CD4-positive, alpha-beta memory T cell (primary cell): ENCODE data around the gene RNF151. TPM values are rescaled to one million over a fixed set of nuclear protein-coding genes. Genes with fewer than 3 reads are reported as not detected.

Experiments
- CTCF ChIA-PET: fragments of 350-600 bp; sonication (Branson Sonifier 250); formaldehyde crosslinking; loops from one replicate; lab custom pipeline; 2021; ENCODE audit warnings: inconsistent platforms; ENCODE audit not compliant: partially characterized antibody; lab: Charles Lee
- POLR2A ChIA-PET: fragments of 350-600 bp; sonication (Branson Sonifier 250); formaldehyde crosslinking; loops from one replicate; lab custom pipeline; 2021; ENCODE audit not compliant: partially characterized antibody; lab: Charles Lee
- DNase-seq, 5 donors: peaks; one replicate each; pipeline versions ENCODE4 v3.0.0 to v3.0.0-alpha.2; 2020 to 2022; ENCODE audit warnings: mixed read lengths in 1 of 5
- H3K27ac ChIP-seq: one replicate; pipeline ENCODE4 v1.7.0; 2013; ENCODE audit warnings: low read depth, low read length
- H3K27me3 ChIP-seq: 2 replicates; pipeline ENCODE4 v1.7.0; 2013; ENCODE audit warnings: mild to moderate bottlenecking, low read length, moderate library complexity; ENCODE audit not compliant: insufficient read depth
- H3K36me3 ChIP-seq: 2 replicates; pipeline ENCODE4 v1.7.0; 2013; ENCODE audit warnings: mild to moderate bottlenecking, low read length, moderate library complexity; ENCODE audit not compliant: insufficient read depth
- H3K4me1 ChIP-seq: 2 replicates; pipeline ENCODE4 v1.7.0; 2013; ENCODE audit warnings: mild to moderate bottlenecking, low read length, moderate library complexity; ENCODE audit not compliant: insufficient read depth
- H3K4me3 ChIP-seq, 2 donors: one replicate each; pipeline ENCODE4 v1.7.0; 2013; ENCODE audit warnings: low read length in 2 of 2, mild to moderate bottlenecking in 1 of 2
- H3K9me3 ChIP-seq, 2 donors: one replicate each; pipeline ENCODE4 v1.7.0; 2013; ENCODE audit warnings: low read length in 2 of 2, control low read depth in 1 of 2; ENCODE audit not compliant: control insufficient read depth in 1 of 2
- H3K27ac Mint-ChIP-seq, 7 donors: one replicate each; pipeline ENCODE4 v1.8.0; 2020 to 2021; ENCODE audit warnings: mixed read lengths in 7 of 7, mild to moderate bottlenecking in 6 of 7, inconsistent platforms in 3 of 7, moderate library complexity in 3 of 7
- H3K27me3 Mint-ChIP-seq, 2 donors: one replicate each; pipeline ENCODE4 v1.8.0; 2020 to 2021; ENCODE audit warnings: mixed read lengths in 2 of 2
- H3K36me3 Mint-ChIP-seq, 2 donors: one replicate each; pipeline ENCODE4 v1.8.0; 2020 to 2021; ENCODE audit warnings: mixed read lengths in 2 of 2, inconsistent platforms in 1 of 2, mild to moderate bottlenecking in 1 of 2
- H3K4me1 Mint-ChIP-seq, 4 donors: one replicate each; pipeline ENCODE4 v1.8.0; 2020 to 2021; ENCODE audit warnings: mixed read lengths in 4 of 4, mild to moderate bottlenecking in 1 of 4
- H3K4me3 Mint-ChIP-seq, 8 donors: one replicate each; pipeline ENCODE4 v1.8.0; 2020 to 2021; ENCODE audit warnings: mixed read lengths in 8 of 8, mild to moderate bottlenecking in 7 of 8, moderate library complexity in 6 of 8, inconsistent platforms in 3 of 8
- H3K9me3 Mint-ChIP-seq, 8 donors: one replicate each; pipeline ENCODE4 v1.8.0; 2020 to 2021; ENCODE audit warnings: mixed read lengths in 8 of 8, mild to moderate bottlenecking in 5 of 8, inconsistent platforms in 3 of 8, moderate library complexity in 1 of 8
- intact Hi-C: fragments of 100-400 bp; cut with micrococcal nuclease; formaldehyde crosslinking; loops from one replicate; pipeline ENCODE4 v1.15.1; 2023
- polyA plus RNA-seq, 2 donors: library from polyadenylated mRNA; unstranded; fragments of 300-500 nt; fragmentation: Illumina TruSeq; gene quantifications; one replicate each; pipeline ENCODE4 v1.2.3, GENCODE V29; 2021
- total RNA-seq, 2 experiments: library from RNA; stranded (reverse); gene quantifications; one replicate each; pipeline ENCODE4 v1.2.3, GENCODE V29; 2021

Gene RNF151
- total and polyA plus RNA-seq, 4 experiments from 2014 or later, result not detected

- intact Hi-C loops, result loop anchor here (1.0 to 10.0 kb wide), 4 partner anchors 66 to 625 kb away; partner anchors contain the start of genes MRPS34 and UBE2I
- Mint-ChIP-seq H3K27ac (no peak overlapping the region), H3K4me3 (peak overlapping the region in 4 of 8 donors; percentile 39 to 68 (median 52)), H3K4me1 (peaks cover 2 to 4% (median 4%) of the 10 kb centered on the region in 4 donors), H3K9me3 (no peaks in the 10 kb centered on the region), H3K36me3 (no peaks in the 10 kb centered on the region), H3K27me3 (no peaks in the 10 kb centered on the region)
- Histone ChIP-seq H3K9me3 (no peaks in the 10 kb centered on the region), H3K4me1 (peaks cover 6% of the 10 kb centered on the region), H3K4me3 (peak overlapping the region in 1 of 2 donors; percentile 28), H3K36me3 (no peaks in the 10 kb centered on the region), H3K27ac (peak overlapping the region; percentile 13), H3K27me3 (no peaks in the 10 kb centered on the region)
- ChIA-PET POLR2A (interaction anchor here (0.6 to 1.3 kb wide), 6 partner anchors 14 to 566 kb away, joined by 3 to 7 read pairs (median 4); partner anchors contain the start of genes FAHD1, HAGH, MSRB1 and RPS2), CTCF (interaction anchor here (0.7 to 1.7 kb wide), 7 partner anchors 10 to 147 kb away, joined by 3 to 8 read pairs (median 4); partner anchors contain the start of genes NUBP2 and SPSB3)
- peak; percentile 82 to 92 (median 90) for DNase-seq
Observed at GRCh38 chr16:1929578-1930337, 36.9 kb upstream of the RNF151 start.

GRCh38 chr16:1930338-1930720, 36.3 kb upstream of the RNF151 start:
- no peaks in the 10 kb centered on the region for H3K36me3 ChIP-seq
- no peaks in the 10 kb centered on the region for H3K9me3 ChIP-seq
- H3K4me1 Mint-ChIP-seq, result peaks cover 2 to 4% (median 4%) of the 10 kb centered on the region in 4 donors
- no peak overlapping the region for H3K4me3 ChIP-seq
- no peaks in the 10 kb centered on the region for H3K36me3 Mint-ChIP-seq
- no peaks in the 10 kb centered on the region for H3K9me3 Mint-ChIP-seq
- CTCF ChIA-PET, result interaction anchor here (0.7 kb wide), 1 partner anchor 1945 kb away, joined by 3 read pairs; no protein-coding TSS in a partner anchor
- H3K27me3 ChIP-seq, result no peaks in the 10 kb centered on the region
- POLR2A ChIA-PET, result no interaction called here
- H3K27ac ChIP-seq, result no peak overlapping the region
- DNase-seq, result peak in 1 of 5 donors; percentile 40
- no peak overlapping the region for H3K4me3 Mint-ChIP-seq
- H3K27ac Mint-ChIP-seq, result no peak overlapping the region
- H3K27me3 Mint-ChIP-seq, result no peaks in the 10 kb centered on the region
- intact Hi-C loops, result no loop called here
- H3K4me1 ChIP-seq, result peaks cover 6% of the 10 kb centered on the region

DNA sequence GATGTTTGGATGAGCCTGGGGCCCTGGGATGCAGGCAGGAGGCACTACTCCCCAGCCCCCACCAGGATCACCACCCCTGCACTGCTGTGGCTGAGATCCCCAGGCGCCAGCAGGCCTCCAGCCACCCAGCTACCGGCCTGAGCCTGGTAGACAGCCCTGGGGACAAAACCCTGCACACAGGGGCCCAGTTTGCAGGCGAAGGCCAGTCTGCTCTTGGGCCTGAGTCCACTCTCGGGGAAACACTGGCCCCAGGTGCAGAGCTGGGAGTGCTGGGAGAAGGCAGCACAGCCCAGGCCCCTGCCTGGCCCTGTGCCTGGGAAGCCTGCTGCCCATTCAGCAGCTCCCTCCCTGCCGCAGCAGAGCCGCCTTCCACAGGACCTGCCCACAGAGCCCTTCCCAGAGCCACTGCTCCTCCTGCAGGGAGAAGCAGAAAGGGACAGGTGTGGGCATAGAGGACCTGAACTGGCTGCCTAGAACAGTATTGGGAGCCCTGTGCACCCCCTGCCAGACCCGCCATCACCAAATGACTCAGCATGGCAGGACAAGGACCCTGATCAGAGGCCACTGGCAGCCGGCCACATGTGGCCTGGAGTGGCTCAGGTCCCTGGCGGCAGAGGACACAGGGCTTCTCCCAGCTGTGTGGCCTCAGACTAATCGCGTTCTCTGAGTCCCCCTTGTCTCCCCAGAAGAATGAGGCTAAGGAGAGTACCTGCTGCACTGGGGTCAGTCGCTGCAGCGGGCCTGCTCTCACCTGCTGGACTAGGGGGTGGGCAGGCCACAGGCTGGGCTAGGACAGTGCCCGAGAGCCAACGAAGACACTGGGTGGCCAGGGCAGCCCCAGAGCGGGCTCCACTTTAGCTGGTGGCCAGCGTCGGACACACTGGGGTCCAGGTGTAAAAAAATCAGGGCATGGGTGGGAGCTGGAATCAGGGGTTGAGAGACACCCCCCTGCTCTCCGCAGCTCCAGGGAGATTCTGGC, 34.3 kb upstream of the RNF151 start:
- Mint-ChIP-seq H3K36me3 (no peaks in the 10 kb centered on the region), H3K27ac (no peak overlapping the region), H3K9me3 (no peaks in the 10 kb centered on the region), H3K4me1 (peaks cover 2 to 4% (median 4%) of the 10 kb centered on the region in 4 donors), H3K4me3 (no peak overlapping the region), H3K27me3 (no peaks in the 10 kb centered on the region)
- ChIA-PET POLR2A (no interaction called here), CTCF (no interaction called here)
- Histone ChIP-seq H3K36me3 (no peaks in the 10 kb centered on the region), H3K27ac (no peak overlapping the region), H3K9me3 (no peaks in the 10 kb centered on the region), H3K4me1 (peaks cover 6% of the 10 kb centered on the region), H3K4me3 (no peak overlapping the region), H3K27me3 (no peaks in the 10 kb centered on the region)
- intact Hi-C loops, result no loop called here
- DNase-seq, result no peak

- Mint-ChIP-seq H3K4me3 (no peak overlapping the region), H3K27ac (no peak overlapping the region)
- CTCF ChIA-PET, result no interaction called here
Observed at GRCh38 chr16:1933097-1933661, 33.5 kb upstream of the RNF151 start.

GRCh38 chr16:1936945-1937479, 29.6 kb upstream of the RNF151 start:
- no peak overlapping the region for H3K27ac ChIP-seq
- Mint-ChIP-seq H3K4me1 (peaks cover 0 to 8% (median 1%) of the 10 kb centered on the region in 4 donors), H3K36me3 (peaks cover 0 to 11% of the 10 kb centered on the region in 2 donors), H3K27me3 (no peaks in the 10 kb centered on the region), H3K4me3 (no peak overlapping the region), H3K9me3 (no peaks in the 10 kb centered on the region), H3K27ac (no peak overlapping the region)
- ChIA-PET POLR2A (no interaction called here), CTCF (no interaction called here)
- no peaks in the 10 kb centered on the region for H3K27me3 ChIP-seq
- no peaks in the 10 kb centered on the region for H3K9me3 ChIP-seq
- H3K36me3 ChIP-seq, result peaks cover 15% of the 10 kb centered on the region
- intact Hi-C loops, result no loop called here
- peaks cover 8% of the 10 kb centered on the region for H3K4me1 ChIP-seq
- H3K4me3 ChIP-seq, result no peak overlapping the region
- no peak for DNase-seq

More at GRCh38 chr16:1933097-1933661, 33.5 kb upstream of the RNF151 start:
- intact Hi-C loops, result no loop called here
- H3K36me3 Mint-ChIP-seq, result peaks cover 0 to 3% of the 10 kb centered on the region in 2 donors
- H3K4me3 ChIP-seq, result no peak overlapping the region
- H3K4me1 Mint-ChIP-seq, result peaks cover 2 to 4% (median 3%) of the 10 kb centered on the region in 4 donors
- H3K4me1 ChIP-seq, result peaks cover 6% of the 10 kb centered on the region
- peaks cover 3% of the 10 kb centered on the region for H3K36me3 ChIP-seq
- no peaks in the 10 kb centered on the region for H3K27me3 ChIP-seq
- H3K9me3 Mint-ChIP-seq, result no peaks in the 10 kb centered on the region
- H3K27ac ChIP-seq, result no peak overlapping the region
- POLR2A ChIA-PET, result no interaction called here
- H3K27me3 Mint-ChIP-seq, result no peaks in the 10 kb centered on the region
- DNase-seq, result no peak
- H3K9me3 ChIP-seq, result no peaks in the 10 kb centered on the region

- no peaks in the 10 kb centered on the region for H3K9me3 ChIP-seq
- Mint-ChIP-seq H3K27me3 (no peaks in the 10 kb centered on the region), H3K27ac (no peak overlapping the region), H3K4me1 (peaks cover 0 to 13% (median 5%) of the 10 kb centered on the region in 4 donors), H3K36me3 (peaks cover 0 to 11% of the 10 kb centered on the region in 2 donors), H3K9me3 (no peaks in the 10 kb centered on the region), H3K4me3 (no peak overlapping the region)
- H3K4me3 ChIP-seq, result no peak overlapping the region
- CTCF ChIA-PET, result no interaction called here
- POLR2A ChIA-PET, result no interaction called here
- peaks cover 16% of the 10 kb centered on the region for H3K4me1 ChIP-seq
- peaks cover 15% of the 10 kb centered on the region for H3K36me3 ChIP-seq
- no peak overlapping the region for H3K27ac ChIP-seq
- no peaks in the 10 kb centered on the region for H3K27me3 ChIP-seq
- no peak for DNase-seq
- intact Hi-C loops, result no loop called here
Observed at GRCh38 chr16:1938316-1938715, 28.3 kb upstream of the RNF151 start.
